ENCODE measurements around the gene TBC1D14.

Gene TBC1D14

DNA sequence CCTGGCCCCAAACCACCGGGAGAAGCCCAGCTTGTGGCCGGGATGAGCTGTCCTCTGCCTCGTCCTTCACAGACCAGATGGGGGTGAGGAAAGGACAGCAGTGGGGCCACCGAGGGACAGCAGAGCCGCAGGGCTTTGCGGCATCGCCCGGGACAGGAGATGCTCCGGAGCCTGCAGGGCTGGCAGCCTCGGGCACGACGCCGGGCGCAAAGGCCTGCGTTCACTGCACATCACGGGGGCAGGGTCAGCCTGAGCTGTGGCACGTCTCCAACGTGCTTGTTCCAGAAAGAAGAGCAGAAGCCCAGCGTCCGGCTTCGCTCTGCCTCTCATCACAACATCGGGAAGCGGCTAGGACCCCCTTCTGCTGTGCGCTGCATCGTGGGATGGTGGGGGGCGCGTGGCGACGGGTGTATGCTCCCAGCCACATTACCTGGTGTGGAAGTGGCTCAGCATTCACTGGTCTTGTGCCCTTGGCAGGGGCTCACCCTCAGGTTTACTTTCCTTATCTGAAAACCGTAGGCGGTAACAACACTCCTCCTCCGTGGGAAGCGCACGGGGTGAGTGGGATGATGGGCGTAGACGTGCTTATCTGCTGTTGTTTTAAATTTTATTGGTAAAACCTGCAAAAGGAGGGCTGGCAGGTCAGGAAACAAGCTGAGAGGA lies 141.0 kb downstream of the TBC1D14 start:
- POLR2A ChIA-PET: interaction anchor here (0.6 kb wide), 1 partner anchor 17 kb away, joined by 3 read pairs; the partner anchor contains the start of gene GRPEL1
- TF ChIP-seq, protein P1, sequence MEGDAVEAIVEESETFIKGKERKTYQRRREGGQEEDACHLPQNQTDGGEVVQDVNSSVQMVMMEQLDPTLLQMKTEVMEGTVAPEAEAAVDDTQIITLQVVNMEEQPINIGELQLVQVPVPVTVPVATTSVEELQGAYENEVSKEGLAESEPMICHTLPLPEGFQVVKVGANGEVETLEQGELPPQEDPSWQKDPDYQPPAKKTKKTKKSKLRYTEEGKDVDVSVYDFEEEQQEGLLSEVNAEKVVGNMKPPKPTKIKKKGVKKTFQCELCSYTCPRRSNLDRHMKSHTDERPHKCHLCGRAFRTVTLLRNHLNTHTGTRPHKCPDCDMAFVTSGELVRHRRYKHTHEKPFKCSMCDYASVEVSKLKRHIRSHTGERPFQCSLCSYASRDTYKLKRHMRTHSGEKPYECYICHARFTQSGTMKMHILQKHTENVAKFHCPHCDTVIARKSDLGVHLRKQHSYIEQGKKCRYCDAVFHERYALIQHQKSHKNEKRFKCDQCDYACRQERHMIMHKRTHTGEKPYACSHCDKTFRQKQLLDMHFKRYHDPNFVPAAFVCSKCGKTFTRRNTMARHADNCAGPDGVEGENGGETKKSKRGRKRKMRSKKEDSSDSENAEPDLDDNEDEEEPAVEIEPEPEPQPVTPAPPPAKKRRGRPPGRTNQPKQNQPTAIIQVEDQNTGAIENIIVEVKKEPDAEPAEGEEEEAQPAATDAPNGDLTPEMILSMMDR (IDR thresholded peaks at IDR 0.05; ENCODE audit: control extremely low read depth, extremely low read depth, low read depth, missing control alignments): no peak
- DNase-seq (ENCODE audit: extremely low spot score): no peak
- CTCF ChIA-PET: interaction anchor here (1.5 to 7.4 kb wide), 2 partner anchors 11 to 18 kb away, joined by 4 to 51 read pairs; partner anchors contain the start of gene GRPEL1

DNA sequence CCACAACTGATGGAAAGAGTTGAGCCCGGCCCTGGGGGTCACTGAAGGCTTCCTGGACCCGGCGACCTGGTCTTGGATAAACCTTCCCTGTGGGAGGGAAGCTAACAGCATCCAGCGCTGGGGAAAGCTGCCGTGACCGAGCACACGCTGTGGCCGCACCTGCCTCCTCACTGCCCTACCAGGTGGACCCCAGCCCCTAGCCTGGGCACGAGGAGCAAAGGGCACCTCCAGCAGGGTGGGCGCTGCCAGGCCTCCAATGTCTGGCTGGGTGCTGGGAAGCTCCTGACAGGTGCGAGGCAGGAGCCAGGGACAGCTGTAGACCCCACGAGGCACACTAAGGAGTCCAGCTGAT lies 141.5 kb downstream of the TBC1D14 start:
- POLR2A ChIA-PET: no interaction called here
- TF ChIP-seq, protein P1 (IDR thresholded peaks at IDR 0.05; ENCODE audit: control extremely low read depth, extremely low read depth, low read depth, missing control alignments): no peak
- no peak for DNase-seq (ENCODE audit: extremely low spot score)
- CTCF ChIA-PET: interaction anchor here (7.4 kb wide), 1 partner anchor 18 kb away, joined by 51 read pairs; the partner anchor contains the start of gene GRPEL1

DNA sequence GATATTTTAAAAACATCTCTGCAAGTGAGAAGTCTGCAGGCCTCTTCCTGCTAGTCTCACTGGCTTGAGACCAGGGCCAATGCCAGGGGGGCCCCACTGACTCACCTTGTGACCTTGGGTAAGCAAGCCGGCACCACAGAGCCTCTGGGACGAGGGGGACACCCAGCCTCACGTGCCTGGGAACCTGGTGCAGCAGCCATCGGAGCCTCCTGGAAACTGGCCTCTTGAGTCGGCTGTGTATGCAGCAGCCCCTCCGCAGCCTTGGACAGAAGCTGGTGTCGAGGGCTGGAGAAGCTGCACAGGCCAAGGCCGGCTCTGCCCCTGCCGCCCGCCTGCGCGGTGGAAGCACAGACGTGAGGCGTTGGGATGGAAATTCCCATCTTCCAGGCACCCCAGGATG lies 142.3 kb downstream of the TBC1D14 start:
- POLR2A ChIA-PET: no interaction called here
- TF ChIP-seq, protein P1 (IDR thresholded peaks at IDR 0.05; ENCODE audit: control extremely low read depth, extremely low read depth, low read depth, missing control alignments): no peak
- DNase-seq (ENCODE audit: extremely low spot score): no peak
- CTCF ChIA-PET: interaction anchor here (0.7 to 7.7 kb wide), 4 partner anchors 9 to 17 kb away, joined by 3 to 51 read pairs (median 27); partner anchors contain the start of genes GRPEL1 and TADA2B

DNA sequence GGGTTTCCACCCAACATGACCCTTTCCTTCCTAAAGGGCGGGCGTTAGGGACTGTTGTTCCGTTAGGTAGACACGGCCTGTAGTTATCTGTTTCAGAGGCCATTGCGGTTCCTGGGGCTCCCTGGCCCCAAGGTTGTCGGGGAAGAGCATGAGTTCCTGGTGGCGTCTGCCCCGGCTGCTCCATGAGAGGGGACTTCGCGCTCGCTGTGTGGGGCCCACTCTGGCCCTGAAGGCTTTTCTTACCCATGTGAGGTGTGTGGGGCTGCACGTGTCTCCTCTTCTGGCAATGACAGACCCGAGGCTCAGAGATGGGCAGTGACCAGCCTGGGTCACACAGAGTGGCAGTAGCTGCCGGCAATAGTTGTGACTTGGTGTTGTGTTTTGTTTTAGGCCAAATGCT lies 142.7 kb downstream of the TBC1D14 start:
- POLR2A ChIA-PET: no interaction called here
- no peak for DNase-seq (ENCODE audit: extremely low spot score)
- CTCF ChIA-PET: interaction anchor here (0.7 to 7.7 kb wide), 6 partner anchors 9 to 141 kb away, joined by 3 to 51 read pairs (median 3); partner anchors contain the start of genes GRPEL1 and TADA2B
- TF ChIP-seq, protein P1 (IDR thresholded peaks at IDR 0.05; ENCODE audit: control extremely low read depth, extremely low read depth, low read depth, missing control alignments): no peak

DNA sequence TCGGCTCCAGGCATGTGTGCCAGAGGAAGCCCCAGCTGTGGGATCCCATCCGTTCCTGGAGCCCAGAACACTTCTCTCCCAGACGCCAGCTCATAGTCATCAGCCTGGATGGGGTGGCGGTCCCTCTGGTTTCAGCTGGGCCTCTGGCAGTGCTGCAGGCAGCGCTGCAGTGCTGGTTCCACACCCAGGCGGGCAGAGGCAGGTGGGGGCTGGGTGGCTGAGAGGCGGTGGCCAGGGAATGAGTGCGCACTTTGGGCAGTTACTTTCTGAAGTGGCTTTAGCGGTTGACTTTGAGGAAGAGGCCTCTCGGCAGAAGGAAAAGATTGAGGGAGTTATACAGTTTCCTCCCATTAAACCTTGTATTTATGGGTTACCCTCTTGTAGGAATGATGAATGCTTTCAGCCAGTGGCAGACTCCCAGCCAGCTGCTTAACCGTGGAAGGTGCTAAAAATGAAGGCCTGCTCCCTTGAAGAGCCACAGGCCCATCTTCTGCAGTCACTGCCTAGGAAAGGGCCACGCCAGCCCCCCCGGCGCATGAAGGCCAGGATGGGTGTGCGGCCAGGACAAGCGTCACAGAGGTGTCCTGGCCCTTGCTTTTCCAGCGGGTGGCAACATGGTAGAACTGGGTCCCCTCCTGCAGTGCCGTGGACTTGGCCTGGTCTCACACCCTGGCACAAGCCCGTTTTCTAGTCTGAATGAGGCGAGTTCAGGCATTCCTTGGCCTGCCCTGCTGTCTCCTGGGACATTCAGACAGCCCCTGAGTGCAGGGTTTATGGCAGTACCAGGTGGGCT lies 143.5 kb downstream of the TBC1D14 start:
- no peak for DNase-seq (ENCODE audit: extremely low spot score)
- POLR2A ChIA-PET: no interaction called here

More for the DNA sequence above, 143.5 kb downstream of the TBC1D14 start:
- CTCF ChIA-PET: interaction anchor here (0.7 to 7.7 kb wide), 6 partner anchors 8 to 141 kb away, joined by 3 to 51 read pairs (median 3); partner anchors contain the start of genes GRPEL1 and TADA2B
- TF ChIP-seq, protein P1 (IDR thresholded peaks at IDR 0.05; ENCODE audit: control extremely low read depth, extremely low read depth, low read depth, missing control alignments): no peak

Measured in GM10248 (cell line).